Activated CD4-positive, alpha-beta T cell treated with anti-CD3 and anti-CD28 coated beads, Interleukin-2, amount 10 ng/mL, durations not matched to agents 7 days and 5 days (primary cell): Measurements from ENCODE around the gene PLLP. TPM values are rescaled to one million over a fixed set of nuclear protein-coding genes. Genes with fewer than 3 reads are reported as not detected.

Experiments used
- CTCF ChIA-PET: fragments of 350-600 bp; sonication (Branson Sonifier 250); formaldehyde crosslinking; loops from one replicate; lab custom pipeline; 2021; ENCODE audit warnings: antibody characterized with exemption; lab: Charles Lee
- POLR2A ChIA-PET: fragments of 350-600 bp; sonication (Branson Sonifier 250); formaldehyde crosslinking; loops from one replicate; lab custom pipeline; 2021; ENCODE audit warnings: antibody characterized with exemption; lab: Charles Lee
- DNase-seq: peaks from one replicate; pipeline ENCODE4 v3.0.0-alpha.2; 2020
- H3K27ac Mint-ChIP-seq: one replicate; pipeline ENCODE4 v1.8.0; 2021; ENCODE audit warnings: mild to moderate bottlenecking, moderate library complexity, mixed read lengths
- H3K27me3 Mint-ChIP-seq: one replicate; pipeline ENCODE4 v1.8.0; 2021; ENCODE audit warnings: mixed read lengths
- H3K36me3 Mint-ChIP-seq: one replicate; pipeline ENCODE4 v1.8.0; 2021; ENCODE audit warnings: low read depth, mixed read lengths
- H3K4me1 Mint-ChIP-seq: one replicate; pipeline ENCODE4 v1.8.0; 2021; ENCODE audit warnings: mixed read lengths
- H3K4me3 Mint-ChIP-seq: one replicate; pipeline ENCODE4 v1.8.0; 2021; ENCODE audit warnings: mild to moderate bottlenecking, moderate library complexity, mixed read lengths
- H3K9me3 Mint-ChIP-seq: one replicate; pipeline ENCODE4 v1.8.0; 2021; ENCODE audit warnings: mixed read lengths
- total RNA-seq, 2 experiments: library from RNA; stranded (reverse); gene quantifications; one replicate each; pipeline ENCODE4 v1.2.3, GENCODE V29; 2021

The PLLP gene, protein sequence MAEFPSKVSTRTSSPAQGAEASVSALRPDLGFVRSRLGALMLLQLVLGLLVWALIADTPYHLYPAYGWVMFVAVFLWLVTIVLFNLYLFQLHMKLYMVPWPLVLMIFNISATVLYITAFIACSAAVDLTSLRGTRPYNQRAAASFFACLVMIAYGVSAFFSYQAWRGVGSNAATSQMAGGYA
- total RNA-seq: under 1 TPM; 0.40 to 0.55 TPM

GRCh38 chr16:57284209-57284951 lies at the start of gene PLLP:
Gene PLLP, minus strand, starts transcription at chr16:57284672. Its CDS starts 132 bp downstream, at chr16:57284540.
- peak; percentile 30 for DNase-seq
- POLR2A ChIA-PET: no interaction called here
- Mint-ChIP-seq H3K27ac (no peak within 1 kb of the TSS), H3K4me3 (peak within 1 kb of the TSS; percentile 62), H3K4me1 (peaks cover 22% of the 10 kb centered on the region), H3K27me3 (peaks cover 33% of the 10 kb centered on the region), H3K36me3 (no peaks in the 10 kb centered on the region), H3K9me3 (no peaks in the 10 kb centered on the region)
- CTCF ChIA-PET: interaction anchor here (1.4 kb wide), 1 partner anchor 16 kb away, joined by 3 read pairs; no protein-coding TSS in a partner anchor

DNA sequence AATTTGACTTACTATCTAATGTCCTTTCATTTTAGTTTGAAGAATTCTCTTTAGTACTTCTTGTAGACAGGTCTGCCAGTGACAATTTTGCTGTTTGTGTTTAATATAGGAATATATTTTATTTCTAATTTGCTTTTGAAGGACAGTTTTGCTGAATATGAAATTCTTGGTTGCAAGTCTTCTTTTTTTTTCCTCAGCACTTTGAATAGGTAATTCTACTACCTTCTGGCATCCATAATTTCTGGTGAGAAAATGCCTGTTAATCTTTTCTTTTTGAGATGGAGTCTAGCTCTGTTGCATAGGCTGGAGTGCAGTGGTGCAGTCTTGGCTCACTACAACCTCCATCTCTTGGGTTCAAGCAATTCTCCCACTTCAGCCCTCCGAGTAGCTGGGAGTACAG lies 48.9 kb upstream of the PLLP start:
- Mint-ChIP-seq H3K4me3 (no peak overlapping the region), H3K27me3 (peaks cover 18% of the 10 kb centered on the region), H3K36me3 (no peaks in the 10 kb centered on the region), H3K9me3 (peaks cover 2% of the 10 kb centered on the region), H3K4me1 (no peaks in the 10 kb centered on the region), H3K27ac (no peak overlapping the region)
- DNase-seq: no peak
- ChIA-PET CTCF (no interaction called here), POLR2A (no interaction called here)

- no peaks in the 10 kb centered on the region for H3K36me3 Mint-ChIP-seq
- peaks cover 2% of the 10 kb centered on the region for H3K9me3 Mint-ChIP-seq
- H3K4me1 Mint-ChIP-seq: no peaks in the 10 kb centered on the region
- no peak for DNase-seq
- POLR2A ChIA-PET: no interaction called here
- no peak overlapping the region for H3K27ac Mint-ChIP-seq
- peaks cover 17% of the 10 kb centered on the region for H3K27me3 Mint-ChIP-seq
- no peak overlapping the region for H3K4me3 Mint-ChIP-seq
- CTCF ChIA-PET: no interaction called here
These were observed 46.9 kb upstream of the PLLP start for GRCh38 chr16:57331355-57331754.

DNA sequence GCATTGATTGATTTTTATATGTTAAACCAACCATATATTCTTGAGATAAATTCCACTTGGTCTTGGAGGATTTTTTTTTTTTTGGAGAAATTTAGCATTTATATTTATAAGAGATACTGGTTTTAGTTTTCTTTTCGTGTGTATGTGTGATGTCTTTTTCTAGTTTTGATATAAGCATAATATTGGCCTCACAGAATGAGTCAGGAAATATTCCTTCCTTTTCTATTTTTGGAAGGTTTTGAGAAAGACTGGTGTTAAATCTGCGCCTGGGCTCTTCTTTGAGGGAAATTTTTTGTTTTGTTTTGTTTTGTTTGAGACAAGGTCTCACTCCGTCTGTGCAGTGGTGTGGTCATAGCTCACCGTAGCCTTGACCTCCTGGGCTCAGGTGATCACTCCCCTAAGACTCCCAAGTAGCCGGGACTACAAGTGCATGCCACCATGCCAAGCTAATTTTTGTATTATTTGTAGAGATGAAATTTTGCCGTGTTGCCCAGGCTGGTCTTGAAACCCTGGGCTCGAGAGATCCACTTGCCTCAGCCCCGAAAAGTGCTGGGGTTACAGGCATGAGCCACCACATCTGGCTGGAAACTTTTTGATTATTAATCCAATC lies 45.4 kb upstream of the PLLP start:
- Mint-ChIP-seq H3K36me3 (no peaks in the 10 kb centered on the region), H3K9me3 (peaks cover 2% of the 10 kb centered on the region), H3K4me1 (no peaks in the 10 kb centered on the region), H3K27ac (no peak overlapping the region), H3K4me3 (no peak overlapping the region), H3K27me3 (peaks cover 11% of the 10 kb centered on the region)
- ChIA-PET CTCF (no interaction called here), POLR2A (no interaction called here)
- DNase-seq: no peak

- no peak overlapping the region for H3K27ac Mint-ChIP-seq
- no peaks in the 10 kb centered on the region for H3K9me3 Mint-ChIP-seq
These were observed 41.0 kb upstream of the PLLP start for GRCh38 chr16:57325458-57325857.

DNA sequence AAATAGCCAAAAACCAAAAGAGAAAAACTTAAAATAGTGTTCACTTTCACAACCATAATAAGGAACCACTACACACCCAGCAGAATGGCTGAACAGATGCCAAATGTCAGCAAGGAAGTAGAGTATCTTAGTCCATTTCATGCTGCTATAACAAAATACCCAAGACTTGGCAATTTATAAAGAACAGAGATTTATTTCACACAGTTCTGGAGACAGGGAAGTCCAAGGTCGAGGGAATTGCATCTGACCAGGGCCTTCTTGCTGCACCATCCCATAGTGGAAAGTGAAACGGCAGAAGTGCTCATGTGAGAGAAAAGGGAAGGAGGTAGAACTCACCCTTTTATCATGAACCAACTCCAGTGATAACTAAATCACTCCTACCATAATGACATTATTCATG lies 40.3 kb upstream of the PLLP start:
- Mint-ChIP-seq H3K4me1 (no peaks in the 10 kb centered on the region), H3K36me3 (no peaks in the 10 kb centered on the region), H3K9me3 (no peaks in the 10 kb centered on the region), H3K27ac (no peak overlapping the region), H3K4me3 (no peak overlapping the region), H3K27me3 (peaks cover 3% of the 10 kb centered on the region)
- ChIA-PET POLR2A (no interaction called here), CTCF (no interaction called here)
- no peak for DNase-seq

More at GRCh38 chr16:57325458-57325857, 41.0 kb upstream of the PLLP start:
- H3K27me3 Mint-ChIP-seq: peaks cover 3% of the 10 kb centered on the region
- H3K36me3 Mint-ChIP-seq: no peaks in the 10 kb centered on the region
- ChIA-PET POLR2A (no interaction called here), CTCF (no interaction called here)
- H3K4me1 Mint-ChIP-seq: no peaks in the 10 kb centered on the region
- DNase-seq: no peak
- no peak overlapping the region for H3K4me3 Mint-ChIP-seq

GRCh38 chr16:57319646-57320045 lies 35.2 kb upstream of the PLLP start:
- ChIA-PET POLR2A (no interaction called here), CTCF (no interaction called here)
- peaks cover 10% of the 10 kb centered on the region for H3K4me1 Mint-ChIP-seq
- no peak overlapping the region for H3K27ac Mint-ChIP-seq
- no peak overlapping the region for H3K4me3 Mint-ChIP-seq
- no peaks in the 10 kb centered on the region for H3K9me3 Mint-ChIP-seq
- no peaks in the 10 kb centered on the region for H3K27me3 Mint-ChIP-seq
- H3K36me3 Mint-ChIP-seq: no peaks in the 10 kb centered on the region
- no peak for DNase-seq

- H3K4me1 Mint-ChIP-seq: peaks cover 19% of the 10 kb centered on the region
- H3K27ac Mint-ChIP-seq: no peak overlapping the region
- no peaks in the 10 kb centered on the region for H3K9me3 Mint-ChIP-seq
- no peak overlapping the region for H3K4me3 Mint-ChIP-seq
- H3K27me3 Mint-ChIP-seq: no peaks in the 10 kb centered on the region
- ChIA-PET POLR2A (no interaction called here), CTCF (interaction anchor here (0.6 to 1.1 kb wide), 2 partner anchors 73 to 98 kb away, joined by 3 read pairs; no protein-coding TSS in a partner anchor)
- no peak for DNase-seq
- H3K36me3 Mint-ChIP-seq: no peaks in the 10 kb centered on the region
These were observed 33.9 kb upstream of the PLLP start for GRCh38 chr16:57318240-57318970.

- ChIA-PET POLR2A (no interaction called here), CTCF (interaction anchor here (0.6 to 1.8 kb wide), 3 partner anchors 16 to 1119 kb away, joined by 3 to 5 read pairs (median 3); no protein-coding TSS in a partner anchor)
These were observed 32.0 kb upstream of the PLLP start for GRCh38 chr16:57316390-57317017.

GRCh38 chr16:57315416-57315815 lies 30.9 kb upstream of the PLLP start:
- CTCF ChIA-PET: interaction anchor here (1.3 to 1.8 kb wide), 2 partner anchors 15 to 101 kb away, joined by 3 to 5 read pairs; no protein-coding TSS in a partner anchor
- Mint-ChIP-seq H3K36me3 (no peaks in the 10 kb centered on the region), H3K4me3 (no peak overlapping the region), H3K9me3 (no peaks in the 10 kb centered on the region), H3K27me3 (no peaks in the 10 kb centered on the region), H3K27ac (no peak overlapping the region), H3K4me1 (peaks cover 23% of the 10 kb centered on the region)
- POLR2A ChIA-PET: no interaction called here
- DNase-seq: no peak

More at GRCh38 chr16:57316390-57317017, 32.0 kb upstream of the PLLP start:
- H3K27me3 Mint-ChIP-seq: no peaks in the 10 kb centered on the region
- no peaks in the 10 kb centered on the region for H3K36me3 Mint-ChIP-seq
- peaks cover 23% of the 10 kb centered on the region for H3K4me1 Mint-ChIP-seq
- no peaks in the 10 kb centered on the region for H3K9me3 Mint-ChIP-seq
- DNase-seq: no peak
- no peak overlapping the region for H3K4me3 Mint-ChIP-seq
- no peak overlapping the region for H3K27ac Mint-ChIP-seq

GRCh38 chr16:57314161-57314785 lies 29.8 kb upstream of the PLLP start:
- peaks cover 25% of the 10 kb centered on the region for H3K4me1 Mint-ChIP-seq
- H3K4me3 Mint-ChIP-seq: no peak overlapping the region
- no peak for DNase-seq
- H3K9me3 Mint-ChIP-seq: no peaks in the 10 kb centered on the region
- no peaks in the 10 kb centered on the region for H3K27me3 Mint-ChIP-seq
- H3K36me3 Mint-ChIP-seq: no peaks in the 10 kb centered on the region
- ChIA-PET POLR2A (interaction anchor here (1.1 kb wide), 1 partner anchor 99 kb away, joined by 4 read pairs; no protein-coding TSS in a partner anchor), CTCF (interaction anchor here (1.0 to 1.3 kb wide), 4 partner anchors 9 to 102 kb away, joined by 3 read pairs; no protein-coding TSS in a partner anchor)
- peak overlapping the region; percentile 68 for H3K27ac Mint-ChIP-seq

GRCh38 chr16:57313509-57313908 lies 29.0 kb upstream of the PLLP start:
- ChIA-PET POLR2A (no interaction called here), CTCF (interaction anchor here (1.0 to 1.3 kb wide), 3 partner anchors 10 to 13 kb away, joined by 3 read pairs; no protein-coding TSS in a partner anchor)
- no peaks in the 10 kb centered on the region for H3K27me3 Mint-ChIP-seq
- no peak for DNase-seq
- peak overlapping the region; percentile 44 for H3K27ac Mint-ChIP-seq
- no peaks in the 10 kb centered on the region for H3K36me3 Mint-ChIP-seq
- no peaks in the 10 kb centered on the region for H3K9me3 Mint-ChIP-seq
- H3K4me3 Mint-ChIP-seq: no peak overlapping the region
- peaks cover 25% of the 10 kb centered on the region for H3K4me1 Mint-ChIP-seq
